HG02943 (cell line): ENCODE measurements around the gene PLEKHB2.
"Not testable (repeated sequence)": the region's sequence is repeated elsewhere in the genome, so short reads cannot be mapped to it uniquely, and the experiment has no call there.

Experiments
- ATAC-seq: cut with Tn5 transposase; IDR thresholded peaks from one replicate; pipeline ENCODE4 v1.9.1; 2021; ENCODE audit warnings: mild to moderate bottlenecking, low read depth, moderate library complexity; ENCODE audit not compliant: unreplicated experiment

Gene PLEKHB2

DNA sequence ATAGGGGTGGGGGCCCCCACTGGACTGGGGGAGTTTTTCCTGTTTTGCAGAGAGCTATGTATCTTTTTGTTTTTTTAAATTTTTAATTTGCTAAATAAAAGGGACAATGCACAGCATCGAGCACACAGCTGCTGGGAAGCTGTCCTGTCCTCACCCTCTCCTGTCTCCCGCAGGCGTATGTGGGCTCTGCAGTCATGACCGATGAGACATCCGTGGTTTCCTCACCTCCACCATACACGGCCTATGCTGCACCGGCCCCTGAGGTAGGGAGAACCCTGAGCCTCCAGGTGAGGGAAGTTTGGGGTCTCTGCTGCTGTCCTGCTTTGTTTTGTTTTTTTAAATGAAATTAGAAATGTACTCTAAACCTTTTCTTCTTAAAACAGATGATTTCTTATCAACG lies 27.6 kb downstream of the PLEKHB2 start:
- ATAC-seq, result no peak

DNA sequence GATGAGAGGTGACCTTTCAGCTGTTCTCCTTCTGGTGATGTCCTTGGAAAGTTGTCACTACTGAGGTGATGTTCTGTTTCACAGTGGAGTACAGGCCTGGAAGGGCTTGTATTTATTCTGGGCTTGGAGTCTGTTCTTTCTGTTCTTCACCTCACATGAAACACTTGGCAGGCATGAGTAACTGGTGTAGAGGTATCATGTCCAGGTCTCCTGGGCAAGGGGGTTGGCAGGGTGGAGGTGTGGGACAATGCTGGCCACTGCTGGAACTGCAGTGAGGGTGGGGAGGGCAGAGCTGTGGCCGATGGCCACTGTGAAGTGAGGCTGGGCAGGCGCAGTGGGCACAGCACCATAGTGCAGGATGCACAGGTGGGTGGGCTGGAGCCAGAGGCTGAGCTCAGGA lies 35.4 kb downstream of the PLEKHB2 start:
- ATAC-seq, result no peak

GRCh38 chr2:131142849-131143248 lies 37.7 kb downstream of the PLEKHB2 start:
- ATAC-seq, result no peak

DNA sequence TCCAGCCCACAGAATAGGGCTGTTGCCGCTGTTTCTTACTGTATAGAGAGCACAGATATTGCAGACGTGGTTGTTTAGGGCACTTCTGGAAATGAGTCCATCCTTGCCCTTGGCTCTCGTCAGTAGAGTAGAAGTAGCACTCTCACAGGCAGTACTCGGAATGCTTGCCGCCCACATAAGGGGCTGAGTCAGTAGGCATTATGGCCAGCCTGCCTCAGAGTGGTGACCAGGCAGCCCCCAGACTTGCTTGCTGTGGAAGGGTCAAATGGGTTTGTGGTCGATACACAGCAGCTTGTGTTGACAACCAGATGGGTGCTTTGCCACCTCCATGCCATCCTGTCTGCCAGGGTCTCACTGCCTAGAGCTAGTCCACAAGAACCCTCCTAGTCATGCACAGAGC lies 38.7 kb downstream of the PLEKHB2 start:
- no peak for ATAC-seq

- ATAC-seq, result peak; percentile 53
These were observed 39.9 kb downstream of the PLEKHB2 start for GRCh38 chr2:131145040-131145439.

DNA sequence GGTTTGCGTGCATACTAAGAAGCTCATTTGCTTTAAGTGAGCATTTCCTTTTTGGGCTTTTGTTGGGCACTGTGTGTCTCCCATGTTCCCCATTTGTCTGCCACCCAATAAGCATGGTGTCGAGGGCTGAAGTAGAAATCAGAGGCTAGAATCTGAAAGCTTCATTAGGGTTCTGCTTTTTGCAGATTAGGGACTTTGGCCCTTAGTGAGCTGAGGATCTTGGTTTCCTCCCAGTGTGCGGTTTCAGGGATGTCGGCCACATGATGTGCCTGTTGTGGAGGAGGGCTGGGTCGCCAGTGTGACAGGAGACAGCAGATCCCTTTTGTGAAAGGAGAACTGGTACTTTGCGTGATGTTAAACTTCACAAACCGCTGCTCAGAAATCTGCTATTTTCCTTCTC lies 41.1 kb downstream of the PLEKHB2 start:
- no peak for ATAC-seq

- no peak for ATAC-seq
These were observed 41.6 kb downstream of the PLEKHB2 start for GRCh38 chr2:131146749-131147148.

- no peak for ATAC-seq
These were observed 43.3 kb downstream of the PLEKHB2 start for GRCh38 chr2:131148426-131148825.

DNA sequence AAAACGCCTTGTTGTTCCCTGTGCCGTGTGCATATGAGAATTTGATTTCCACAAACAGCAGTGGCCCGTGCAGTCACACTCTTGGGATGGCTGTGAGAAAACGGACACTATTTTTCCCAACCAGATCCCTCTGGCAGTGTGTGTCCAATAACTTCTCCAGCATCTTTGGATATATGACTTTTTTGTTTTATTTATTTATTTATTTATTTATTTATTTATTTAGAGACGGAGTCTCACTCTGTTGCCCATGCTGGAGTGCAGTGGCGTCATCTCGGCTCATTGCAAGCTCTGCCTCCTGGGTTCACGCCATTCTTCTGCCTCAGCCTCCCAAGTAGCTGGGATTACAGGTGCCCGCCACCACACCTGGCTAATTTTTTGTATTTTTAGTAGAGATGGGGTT lies 45.0 kb downstream of the PLEKHB2 start:
- not testable (repeated sequence) for ATAC-seq

DNA sequence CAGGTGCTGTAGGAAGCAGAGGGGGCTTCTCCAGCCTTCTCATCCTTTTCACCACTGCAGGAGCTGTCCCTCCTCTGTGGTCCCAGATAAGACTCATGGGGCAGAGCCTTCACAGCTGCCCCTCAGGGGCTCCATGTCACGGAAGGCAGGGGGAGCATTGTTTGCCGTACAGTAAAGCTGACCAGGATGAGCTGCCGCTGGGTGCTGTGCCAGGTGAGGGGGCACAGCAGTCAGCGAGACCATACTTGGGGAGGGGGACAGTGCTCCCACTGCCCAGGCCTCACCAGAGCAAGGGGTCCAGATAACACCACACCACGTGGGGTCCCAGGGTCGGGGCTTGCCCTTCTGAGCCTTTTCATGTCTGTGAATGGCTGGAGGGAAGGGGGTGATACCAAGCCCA lies 46.3 kb downstream of the PLEKHB2 start:
- no peak for ATAC-seq

- ATAC-seq, result no peak
These were observed 46.9 kb downstream of the PLEKHB2 start for GRCh38 chr2:131152074-131152473.

DNA sequence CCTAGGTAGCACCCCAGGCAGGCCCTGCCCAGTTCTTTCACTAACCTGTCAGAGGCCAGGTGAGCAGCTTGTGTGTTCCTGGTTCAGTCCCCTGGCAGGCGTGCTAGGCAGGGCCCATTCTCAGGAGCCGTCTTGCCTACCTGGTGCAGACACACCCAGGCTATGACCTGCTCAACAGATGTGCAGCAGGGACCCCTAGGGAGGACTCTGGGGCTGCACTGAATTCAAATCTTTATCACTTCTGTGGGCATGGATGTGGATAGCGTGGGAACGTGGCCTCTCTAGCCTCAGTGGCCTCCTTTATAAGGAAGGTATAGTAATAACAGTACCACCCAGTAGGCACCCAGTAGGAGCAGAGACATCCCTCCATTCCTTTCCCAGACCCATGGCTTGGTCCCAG lies 48.4 kb downstream of the PLEKHB2 start:
- ATAC-seq, result no peak

- peak; percentile 92 for ATAC-seq
These were observed 49.0 kb downstream of the PLEKHB2 start for GRCh38 chr2:131154071-131154531.

- no peak for ATAC-seq
These were observed 49.5 kb downstream of the PLEKHB2 start for GRCh38 chr2:131154647-131155046.

DNA sequence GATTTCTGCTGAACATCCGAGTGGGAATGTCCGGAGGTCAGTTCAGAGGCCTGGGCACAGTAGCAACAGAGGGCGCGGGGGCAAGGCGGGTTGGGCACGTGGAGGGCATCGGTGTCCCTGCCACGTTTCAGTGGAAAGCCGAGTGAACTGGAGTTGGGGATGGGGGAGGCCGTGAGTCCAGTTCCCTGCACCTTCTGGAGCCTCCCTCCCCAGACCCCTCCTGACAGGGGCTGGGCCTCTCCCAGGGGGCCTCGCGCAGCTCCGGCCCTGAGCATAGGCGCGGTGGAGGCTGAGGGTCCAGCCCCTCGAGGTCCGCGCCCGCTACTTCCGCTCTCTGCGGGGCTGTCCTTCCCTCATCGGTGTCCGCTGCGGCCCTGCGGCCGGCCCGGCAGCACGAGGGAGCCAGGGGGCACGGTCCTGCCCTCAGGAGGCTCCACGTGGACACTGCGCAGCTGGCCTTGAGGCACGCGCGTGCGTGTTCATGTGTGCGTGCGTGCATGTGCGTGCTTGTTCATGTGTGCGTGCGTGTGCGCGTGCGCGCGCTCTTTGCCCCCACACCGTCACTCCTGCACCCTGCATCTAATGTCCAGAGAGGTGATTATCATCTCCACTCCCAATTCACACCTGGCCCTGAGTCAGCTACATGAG lies 50.2 kb downstream of the PLEKHB2 start:
- ATAC-seq, result no peak

DNA sequence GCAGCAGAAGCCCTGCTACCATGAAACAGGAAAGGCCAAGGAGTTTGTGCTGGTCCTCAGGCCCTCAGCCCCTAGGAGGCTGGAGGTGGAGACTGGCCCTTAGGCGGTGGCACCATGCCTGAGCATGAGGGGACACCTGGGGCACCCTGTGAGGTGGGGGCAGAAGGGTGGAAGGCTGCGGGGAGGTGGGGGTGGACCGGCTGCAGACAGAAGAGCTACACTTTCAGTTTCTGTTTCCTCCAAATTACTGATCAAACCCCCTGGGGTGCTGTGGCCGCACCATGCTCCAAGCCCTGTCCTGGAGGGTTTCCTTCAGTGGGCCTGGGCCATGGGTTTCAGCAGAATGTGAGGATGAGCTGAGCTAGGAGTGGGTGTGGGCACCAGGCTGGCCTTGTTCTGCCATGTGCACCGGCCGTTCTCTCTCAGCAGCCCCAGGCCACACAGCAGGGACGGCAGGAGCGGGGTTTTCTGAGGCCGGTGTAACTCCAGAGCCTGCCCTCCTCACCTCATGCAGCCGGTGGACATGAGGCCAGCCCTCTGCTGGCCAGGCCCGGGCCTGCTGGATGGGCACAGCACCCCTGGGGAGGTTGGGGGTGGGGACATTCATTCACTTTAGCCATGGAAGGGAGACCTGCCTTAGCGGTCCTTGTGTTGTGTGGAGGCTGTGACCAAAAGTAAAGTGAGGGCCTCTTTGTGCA lies 51.5 kb downstream of the PLEKHB2 start:
- no peak for ATAC-seq

DNA sequence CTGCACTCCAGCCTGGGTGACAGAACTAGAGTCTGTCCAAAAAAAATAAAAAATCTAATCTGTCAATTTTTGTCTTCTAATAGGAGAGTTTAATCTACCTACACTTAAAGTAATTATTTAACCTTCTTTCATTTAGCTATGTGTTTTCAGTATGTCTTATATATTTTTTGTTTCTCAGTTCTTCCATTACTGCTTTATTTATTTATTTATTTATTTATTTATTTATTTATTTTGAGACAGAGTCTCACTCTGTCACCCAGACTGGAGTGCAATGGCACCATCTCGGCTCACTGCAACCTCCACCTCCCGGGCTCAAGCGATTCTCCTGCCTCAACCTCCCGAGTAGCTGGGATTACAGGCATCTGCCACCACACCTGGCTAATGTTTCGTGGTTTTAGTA lies 60.4 kb downstream of the PLEKHB2 start:
- not testable (repeated sequence) for ATAC-seq

GRCh38 chr2:131168538-131168937 lies 63.4 kb downstream of the PLEKHB2 start:
- no peak for ATAC-seq

- not testable (repeated sequence) for ATAC-seq
These were observed 72.9 kb downstream of the PLEKHB2 start for GRCh38 chr2:131178050-131178449.

GRCh38 chr2:131178721-131179418 lies 73.7 kb downstream of the PLEKHB2 start:
- not testable (repeated sequence) for ATAC-seq

DNA sequence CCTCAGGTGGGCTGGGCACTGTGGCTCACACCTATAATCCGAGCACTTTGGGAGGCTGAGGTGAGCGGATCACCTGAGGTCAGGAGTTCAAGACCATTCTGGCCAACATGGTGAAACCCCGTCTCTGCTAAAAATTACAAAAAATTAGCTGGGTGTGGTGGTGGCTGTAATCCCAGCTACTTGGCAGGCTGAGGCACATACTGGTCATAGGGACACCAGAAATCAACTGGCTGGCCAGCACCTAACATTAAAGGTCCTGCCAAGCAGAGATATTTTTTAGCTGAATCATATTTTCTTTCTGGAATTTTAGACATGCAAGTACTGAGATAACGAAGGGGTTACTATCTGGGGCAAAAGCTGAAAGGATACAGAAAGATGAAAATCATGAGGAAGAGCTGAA lies 76.3 kb downstream of the PLEKHB2 start:
- not testable (repeated sequence) for ATAC-seq

DNA sequence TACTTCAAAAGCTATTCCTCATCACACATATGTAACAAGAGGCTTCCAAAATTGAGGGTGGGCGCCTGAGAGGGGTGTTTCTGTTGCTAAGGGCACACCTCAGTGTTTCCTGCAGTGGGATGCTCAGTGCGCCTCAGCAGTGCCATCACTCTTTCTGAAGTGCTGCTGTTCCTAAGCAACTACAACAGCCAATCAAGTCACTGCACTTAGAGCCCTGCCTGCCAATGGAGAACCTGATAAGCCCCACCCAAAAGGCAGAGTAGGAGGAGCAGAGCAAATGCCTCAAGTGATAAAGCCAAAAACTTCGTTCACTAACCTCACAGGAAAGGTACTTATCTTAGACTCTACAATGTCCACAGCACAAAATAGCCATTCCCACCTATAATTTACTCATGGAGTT lies 88.3 kb downstream of the PLEKHB2 start:
- ATAC-seq, result not testable (repeated sequence)
